ENCODE results near the gene ERBIN.

GRCh38 chr5:65925044-65925600, 1.3 kb upstream of the ERBIN start:
- TF ChIP-seq ZNF646 (CRISPR knock-in tag; IDR thresholded peaks at IDR 0.05) (no peak), HNRNPK (IDR thresholded peaks at IDR 0.05; ENCODE audit: low read depth, low read length, poor library complexity, severe bottlenecking) (no peak), NFE2L2 (IDR thresholded peaks at IDR 0.05; ENCODE audit: low read length) (no peak), MAFK (conservative IDR thresholded peaks at IDR 0.05 in 1 of 2, IDR thresholded peaks at IDR 0.05 in 1 of 2; ENCODE audit: low read length in 2 of 2) (no peak)

Measured in HepG2 (cell line).